ENCODE measurements around the gene LPAR2.

Gene LPAR2

DNA sequence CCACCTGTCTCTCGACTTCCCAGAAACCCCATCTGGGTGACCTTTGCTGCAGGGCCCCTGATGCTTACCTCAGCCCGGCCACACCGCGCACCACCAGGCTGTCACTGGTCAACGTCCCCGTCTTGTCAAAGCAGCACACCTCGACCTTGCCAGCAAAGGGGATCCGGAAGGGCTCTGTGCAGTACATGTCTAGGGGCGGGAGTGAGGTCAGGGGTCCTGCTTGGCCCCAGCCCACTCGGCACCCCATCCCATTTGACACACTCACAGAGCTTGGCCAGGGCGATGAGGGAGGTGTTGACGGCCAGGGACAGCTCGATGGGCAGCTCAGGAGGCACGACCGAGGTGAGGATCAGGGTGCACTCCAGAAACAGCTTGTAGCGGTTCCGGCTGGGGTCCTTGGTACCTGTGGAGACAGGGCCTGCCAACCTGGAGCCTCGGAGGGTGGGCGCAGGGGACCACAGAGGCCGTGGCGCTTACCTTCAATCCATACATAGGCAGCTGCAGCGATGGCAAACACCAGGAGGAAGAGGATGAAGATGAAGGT lies 27.1 kb upstream of the LPAR2 start:
- no peak overlapping the region for H3K4me3 ChIP-seq (ENCODE audit: low read depth, low read length)
- no peak for DNase-seq (ENCODE audit: low read depth)

DNA sequence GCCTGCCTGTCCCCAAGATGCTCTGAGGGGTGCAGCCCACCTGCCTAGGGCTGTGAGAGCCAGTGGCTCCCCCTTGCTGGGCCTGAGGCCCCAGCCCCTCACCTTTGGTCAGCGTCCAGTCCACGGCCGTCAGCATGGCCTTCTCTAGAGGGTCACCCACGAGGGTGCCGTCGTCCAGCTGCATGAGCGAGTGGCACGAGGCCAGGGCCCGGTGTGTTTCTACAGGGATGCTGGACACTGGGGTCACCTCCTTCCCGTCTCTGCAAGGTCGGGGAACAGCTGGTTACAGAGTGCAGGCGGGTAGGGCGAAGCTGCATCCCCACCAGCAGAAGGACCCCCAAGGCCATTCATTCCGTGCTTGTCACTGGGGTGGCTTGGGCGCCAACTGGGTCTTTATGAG lies 26.4 kb upstream of the LPAR2 start:
- DNase-seq (ENCODE audit: low read depth), result no peak
- no peak overlapping the region for H3K4me3 ChIP-seq (ENCODE audit: low read depth, low read length)

DNA sequence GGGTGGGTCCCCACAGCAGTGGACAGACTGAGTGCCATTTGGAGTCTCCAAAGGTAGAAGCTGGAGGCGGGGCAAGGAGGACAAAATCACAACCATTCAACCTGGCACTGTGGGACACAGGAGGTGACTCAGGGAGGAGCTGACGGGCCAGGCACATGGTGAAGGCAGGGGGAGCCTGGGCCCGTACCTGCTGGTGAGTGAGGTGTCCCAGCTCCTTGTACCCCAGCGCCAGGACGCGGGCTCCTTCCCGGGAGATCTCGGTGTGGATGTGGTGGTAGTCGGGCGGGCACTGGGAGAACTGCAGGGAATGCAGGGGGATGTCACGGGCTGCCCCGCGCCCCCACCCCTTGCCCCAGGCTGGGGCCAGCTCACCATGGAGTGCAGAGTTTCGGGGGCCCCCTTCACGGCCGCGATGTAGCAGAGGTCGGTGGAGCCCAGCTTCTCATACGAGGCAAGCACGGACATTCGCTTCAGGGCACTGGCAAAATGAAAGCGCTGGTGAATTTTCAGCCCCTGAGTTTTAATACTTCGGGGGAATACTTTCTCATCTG lies 25.7 kb upstream of the LPAR2 start:
- no peak overlapping the region for H3K4me3 ChIP-seq (ENCODE audit: low read depth, low read length)
- no peak for DNase-seq (ENCODE audit: low read depth)

DNA sequence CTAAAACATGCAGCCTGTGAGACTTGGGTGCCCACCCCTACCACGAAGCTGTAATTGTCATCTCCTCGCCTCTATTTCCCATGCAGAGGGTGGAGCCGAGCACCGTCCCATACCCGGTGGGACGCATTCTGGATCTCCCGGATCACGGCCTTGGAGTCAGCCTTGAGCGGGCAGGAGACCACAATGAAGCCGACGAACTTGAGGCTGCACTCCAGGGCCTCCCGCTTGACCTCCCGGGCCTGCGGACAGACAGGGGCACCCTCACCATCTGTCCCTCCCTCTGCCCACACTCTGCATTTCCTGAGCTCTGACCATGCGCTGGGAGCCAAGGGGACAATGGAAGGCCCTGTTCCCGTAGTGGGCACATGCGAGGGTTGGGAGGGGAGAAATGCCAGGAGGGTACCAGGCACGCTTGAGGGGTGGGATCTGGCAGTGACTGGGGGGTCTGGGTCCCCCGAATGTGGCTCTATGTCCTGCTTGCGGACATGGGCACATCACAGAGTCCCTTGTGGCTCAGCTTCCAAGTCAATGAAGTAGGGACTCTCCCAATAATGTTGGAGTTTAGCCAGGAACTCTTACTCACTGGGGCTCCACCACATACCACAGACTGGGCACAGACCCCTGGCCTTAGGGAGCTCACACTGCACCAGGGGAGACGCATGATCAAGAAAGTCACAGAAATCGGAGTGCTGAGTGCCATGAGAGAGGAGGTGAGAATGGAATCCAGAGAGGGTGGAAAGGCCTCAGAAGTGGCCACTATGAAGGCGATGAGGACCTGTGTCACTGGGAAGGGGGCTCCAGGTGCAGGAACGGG lies 24.7 kb upstream of the LPAR2 start:
- DNase-seq (ENCODE audit: low read depth), result no peak
- no peak overlapping the region for H3K4me3 ChIP-seq (ENCODE audit: low read depth, low read length)

DNA sequence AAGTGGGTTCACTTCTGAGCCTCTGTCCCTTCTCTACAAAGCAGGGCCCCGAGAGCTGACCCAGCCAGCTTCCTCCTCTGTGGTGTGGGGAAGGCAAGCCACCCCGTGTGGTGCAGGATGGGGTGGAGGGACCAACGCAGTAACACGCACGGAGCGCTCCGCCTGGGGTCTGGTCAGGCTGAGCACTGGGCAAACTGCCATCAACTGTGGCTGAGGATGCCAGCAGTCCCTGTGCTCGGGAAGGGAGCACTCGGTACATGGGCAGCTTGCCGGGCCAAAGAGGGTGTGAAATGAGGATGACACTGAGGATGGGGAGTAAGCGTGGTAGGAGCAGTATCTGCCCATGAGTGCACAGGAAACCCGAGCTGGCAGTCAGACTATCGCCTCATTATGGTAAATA lies 23.1 kb upstream of the LPAR2 start:
- no peak overlapping the region for H3K4me3 ChIP-seq (ENCODE audit: low read depth, low read length)
- no peak for DNase-seq (ENCODE audit: low read depth)

DNA sequence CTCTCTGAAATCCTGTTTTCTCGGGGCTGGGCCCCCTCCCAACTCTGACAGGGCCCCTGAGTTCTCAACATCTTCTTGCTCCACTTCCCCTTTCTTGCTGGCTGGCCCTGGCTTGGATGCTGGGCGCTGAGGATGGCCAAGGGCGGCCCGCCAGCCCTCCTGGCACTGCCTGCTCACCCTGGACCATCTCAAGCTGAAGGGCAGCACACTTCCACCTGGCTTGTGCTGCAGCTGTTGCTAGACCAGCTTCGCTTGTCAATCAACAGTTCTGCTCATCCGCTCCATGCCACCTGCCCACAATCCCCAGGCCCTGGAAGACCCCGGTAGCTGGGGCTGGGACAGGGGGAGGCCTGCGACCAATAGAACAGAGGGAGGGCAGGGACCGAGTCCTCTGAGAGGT lies 22.3 kb upstream of the LPAR2 start:
- DNase-seq (ENCODE audit: low read depth), result no peak

DNA sequence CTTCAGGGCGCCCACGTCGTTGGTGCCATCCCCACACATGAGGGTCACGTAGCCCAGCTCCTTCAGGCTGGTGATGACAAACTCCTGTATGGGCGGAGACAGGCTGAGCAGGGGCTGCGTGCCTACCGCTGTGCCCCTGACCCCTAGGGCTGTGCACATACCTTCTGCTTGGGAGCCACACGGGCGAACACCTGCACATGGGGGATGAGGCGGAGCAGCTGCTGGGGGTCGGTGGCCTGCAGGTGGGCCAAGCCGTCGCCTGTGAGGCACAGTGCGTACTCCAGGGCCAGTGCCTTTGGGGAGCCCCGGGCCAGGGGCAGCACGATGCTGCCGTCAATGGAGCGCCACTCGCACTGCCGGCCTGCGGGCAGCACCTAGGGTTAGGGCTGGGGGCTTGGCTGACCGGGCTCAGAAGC lies 21.6 kb upstream of the LPAR2 start:
- no peak for DNase-seq (ENCODE audit: low read depth)
- no peak overlapping the region for H3K4me3 ChIP-seq (ENCODE audit: low read depth, low read length)

More for the DNA sequence above, 22.3 kb upstream of the LPAR2 start:
- no peak overlapping the region for H3K4me3 ChIP-seq (ENCODE audit: low read depth, low read length)

DNA sequence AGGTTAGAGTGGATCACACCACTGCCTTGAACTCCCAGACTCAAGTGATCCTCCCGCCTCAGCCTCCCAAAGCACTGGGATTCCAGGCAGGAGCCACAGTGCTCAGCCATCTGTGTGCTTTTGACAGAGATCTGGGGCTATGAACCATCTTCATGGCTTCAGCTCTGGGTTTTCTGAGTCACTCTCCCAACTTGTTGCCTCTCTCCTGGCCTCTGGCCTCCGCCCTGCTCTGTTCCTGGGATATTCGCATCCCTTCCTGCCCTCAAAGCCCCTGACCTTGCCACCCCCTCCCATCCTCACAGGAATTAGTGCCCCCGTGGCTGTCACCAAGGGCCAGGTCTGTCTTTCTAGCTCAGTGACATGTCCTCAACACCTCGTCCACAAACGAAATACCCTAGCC lies 21.1 kb upstream of the LPAR2 start:
- DNase-seq (ENCODE audit: low read depth), result no peak
- H3K4me3 ChIP-seq (ENCODE audit: low read depth, low read length), result no peak overlapping the region

DNA sequence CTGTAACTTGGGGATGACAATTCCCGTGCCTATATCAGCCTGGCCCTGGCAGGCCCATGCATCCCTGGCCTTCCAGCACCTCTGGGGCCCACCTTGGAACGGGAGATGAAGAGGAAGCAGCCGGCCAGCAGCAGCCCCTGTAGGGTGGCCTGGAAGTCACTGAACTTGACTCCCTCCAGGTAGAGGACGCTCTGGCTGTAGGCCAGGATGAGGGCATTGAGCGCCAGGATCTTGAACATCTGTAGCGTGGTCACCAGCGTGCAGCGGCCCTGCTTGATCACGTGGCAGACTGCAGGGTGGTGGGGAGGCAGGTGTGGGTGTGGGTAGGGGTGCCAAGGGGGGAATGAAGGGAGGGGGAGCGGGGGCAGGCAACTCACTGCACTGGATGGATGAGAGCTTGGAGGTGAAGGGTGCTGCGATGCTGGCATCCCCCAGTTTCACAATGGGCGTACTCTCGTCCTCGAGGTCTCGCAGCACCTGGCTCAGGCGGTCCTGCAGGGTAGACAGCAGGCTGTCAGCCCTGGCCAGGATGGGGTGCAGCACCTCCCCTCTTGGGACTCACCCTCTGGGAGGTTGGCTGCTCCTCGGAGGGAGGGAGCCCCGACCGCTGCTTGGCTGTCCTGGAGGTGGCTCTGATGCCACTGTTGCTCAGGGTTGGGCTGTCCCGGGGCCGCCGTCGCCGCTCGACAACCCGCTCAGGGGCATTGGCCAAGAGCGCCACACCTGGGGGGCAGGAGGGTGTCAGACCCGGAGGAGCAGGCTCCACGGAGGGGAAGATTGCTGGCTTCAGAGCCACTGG lies 19.2 kb upstream of the LPAR2 start:
- no peak overlapping the region for H3K4me3 ChIP-seq (ENCODE audit: low read depth, low read length)
- no peak for DNase-seq (ENCODE audit: low read depth)

DNA sequence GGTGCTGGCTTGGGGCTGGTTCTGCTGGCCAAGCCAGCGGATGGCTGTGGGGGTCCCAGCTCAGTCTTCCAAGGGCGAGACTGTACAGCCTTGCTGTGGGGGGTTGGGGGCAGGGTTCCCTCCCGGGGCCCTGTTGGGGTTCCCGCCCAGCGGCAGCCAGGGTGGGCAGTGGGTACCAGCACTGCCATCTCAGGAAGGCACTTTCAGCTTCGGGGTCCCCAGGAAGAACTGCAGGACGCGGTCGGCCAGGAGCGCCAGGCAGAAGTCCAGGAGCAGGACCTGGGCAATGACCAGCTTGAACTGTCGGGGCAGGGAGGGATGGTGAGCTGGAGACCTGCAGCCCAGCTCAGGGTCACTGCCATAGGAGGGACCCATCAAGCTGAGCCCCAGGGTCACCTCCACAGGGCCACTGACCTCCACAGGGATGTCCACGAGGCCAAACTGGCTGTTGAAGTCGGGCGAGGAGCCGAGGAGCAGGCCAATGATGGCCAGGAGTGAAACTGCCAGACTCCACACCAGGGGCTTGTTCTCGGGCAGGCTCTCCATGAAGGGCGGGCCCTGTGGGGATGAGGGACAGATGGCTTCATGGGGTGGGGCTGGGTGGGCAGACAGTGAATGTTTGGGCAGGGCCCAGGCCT lies 17.3 kb upstream of the LPAR2 start:
- no peak for DNase-seq (ENCODE audit: low read depth)
- H3K4me3 ChIP-seq (ENCODE audit: low read depth, low read length), result no peak overlapping the region

DNA sequence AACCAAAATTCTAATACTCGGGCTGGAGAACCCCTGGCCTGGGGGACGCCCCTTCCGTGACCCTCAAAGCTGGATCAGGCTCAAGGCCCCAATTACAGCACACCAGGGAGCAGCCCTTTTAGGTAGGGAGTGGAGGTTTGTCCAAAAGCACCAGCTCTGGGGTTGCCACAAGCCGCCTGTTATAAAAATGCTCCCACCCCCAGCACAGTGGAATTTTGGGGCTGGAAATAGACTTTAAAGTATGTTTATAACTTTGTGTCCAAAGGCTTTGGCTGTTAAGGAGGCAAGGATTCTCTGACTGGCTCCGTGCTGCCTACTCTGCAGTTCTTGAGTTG lies 16.0 kb upstream of the LPAR2 start:
- peak overlapping the region; percentile 92 for H3K4me3 ChIP-seq (ENCODE audit: low read depth, low read length)
- DNase-seq (ENCODE audit: low read depth), result no peak

DNA sequence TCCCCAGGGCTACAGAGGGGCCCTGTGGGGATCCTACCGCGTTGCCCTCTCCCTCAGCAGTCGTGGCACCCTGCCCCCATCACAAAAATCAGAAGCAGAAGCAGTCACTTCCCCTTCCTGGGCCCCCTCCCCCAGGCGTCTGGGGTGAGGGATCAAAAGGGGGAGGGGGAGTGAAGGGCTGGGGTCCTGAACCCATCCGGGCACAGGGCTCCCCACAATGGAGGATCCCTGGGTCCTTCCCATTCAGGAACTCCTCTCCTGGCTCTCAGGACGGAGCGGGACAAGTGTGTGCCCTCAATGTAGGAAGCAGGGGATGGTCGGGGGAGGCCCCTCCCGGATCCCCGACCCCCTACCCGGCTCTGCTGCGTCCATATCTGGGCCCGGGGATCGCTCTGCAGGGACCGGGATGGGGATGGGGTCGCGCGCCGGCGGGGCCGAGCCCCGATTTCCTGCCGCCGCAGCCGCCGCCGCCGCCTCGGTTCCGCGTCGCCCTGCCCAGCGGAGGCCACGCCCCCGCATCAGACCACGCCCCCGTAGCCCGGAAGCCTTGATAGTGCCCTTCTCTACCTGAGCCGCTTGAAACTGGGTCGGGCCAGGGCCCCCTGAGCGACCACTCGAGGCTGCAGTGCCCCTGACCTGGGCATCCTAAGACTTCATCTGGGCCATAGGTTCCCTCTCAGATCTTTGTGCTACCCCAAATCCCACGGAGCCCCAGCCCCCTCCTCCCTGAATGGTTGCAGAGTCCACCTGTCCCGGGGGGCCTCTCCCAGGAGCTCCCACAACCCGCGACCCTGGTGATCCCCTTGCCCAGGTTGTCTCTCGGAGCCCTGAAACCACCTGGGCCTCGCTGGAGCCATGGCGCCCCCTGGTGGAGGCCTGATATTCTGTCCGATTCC lies 15.4 kb upstream of the LPAR2 start, which contains the start of gene GMIP:
Gene GMIP (minus strand): TSS at position 500 of the 896 bp plus-strand sequence. CDS start 128 bp downstream, at position 372.
- H3K4me3 ChIP-seq (ENCODE audit: low read depth, low read length), result peak within 1 kb of the TSS; percentile 92
- DNase-seq (ENCODE audit: low read depth), result no peak

DNA sequence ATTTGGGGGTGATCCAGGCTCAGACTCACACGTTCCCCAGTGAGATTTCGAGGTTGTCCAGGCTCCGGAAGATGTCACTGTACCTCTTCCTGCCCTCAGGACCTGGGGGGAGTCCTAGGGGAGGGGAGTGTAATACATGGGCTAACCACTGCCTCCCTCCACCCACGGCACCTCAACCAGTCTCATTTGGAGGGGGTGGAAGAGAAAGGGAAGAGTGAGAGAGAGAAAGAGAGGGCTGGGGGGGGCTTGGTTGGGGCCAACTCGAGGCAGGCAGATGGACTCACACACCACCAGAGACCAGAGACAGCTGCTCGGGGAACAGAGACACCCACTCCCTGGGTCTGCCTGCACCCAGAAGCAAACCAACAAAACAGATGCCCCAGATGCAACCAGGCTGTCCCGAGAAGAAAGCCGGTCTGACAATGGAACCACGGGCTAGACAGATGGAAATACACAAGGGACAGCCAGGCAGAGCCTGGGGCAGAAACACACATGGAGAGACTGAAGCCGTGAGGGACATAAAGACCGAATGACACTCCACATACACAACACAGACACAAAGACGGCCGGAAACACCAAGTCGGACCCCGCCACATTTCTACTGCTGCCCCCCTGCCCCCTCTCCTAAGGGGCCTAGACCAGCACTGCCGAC lies 14.6 kb upstream of the LPAR2 start:
- no peak for DNase-seq (ENCODE audit: low read depth)
- H3K4me3 ChIP-seq (ENCODE audit: low read depth, low read length), result peak overlapping the region; percentile 92

DNA sequence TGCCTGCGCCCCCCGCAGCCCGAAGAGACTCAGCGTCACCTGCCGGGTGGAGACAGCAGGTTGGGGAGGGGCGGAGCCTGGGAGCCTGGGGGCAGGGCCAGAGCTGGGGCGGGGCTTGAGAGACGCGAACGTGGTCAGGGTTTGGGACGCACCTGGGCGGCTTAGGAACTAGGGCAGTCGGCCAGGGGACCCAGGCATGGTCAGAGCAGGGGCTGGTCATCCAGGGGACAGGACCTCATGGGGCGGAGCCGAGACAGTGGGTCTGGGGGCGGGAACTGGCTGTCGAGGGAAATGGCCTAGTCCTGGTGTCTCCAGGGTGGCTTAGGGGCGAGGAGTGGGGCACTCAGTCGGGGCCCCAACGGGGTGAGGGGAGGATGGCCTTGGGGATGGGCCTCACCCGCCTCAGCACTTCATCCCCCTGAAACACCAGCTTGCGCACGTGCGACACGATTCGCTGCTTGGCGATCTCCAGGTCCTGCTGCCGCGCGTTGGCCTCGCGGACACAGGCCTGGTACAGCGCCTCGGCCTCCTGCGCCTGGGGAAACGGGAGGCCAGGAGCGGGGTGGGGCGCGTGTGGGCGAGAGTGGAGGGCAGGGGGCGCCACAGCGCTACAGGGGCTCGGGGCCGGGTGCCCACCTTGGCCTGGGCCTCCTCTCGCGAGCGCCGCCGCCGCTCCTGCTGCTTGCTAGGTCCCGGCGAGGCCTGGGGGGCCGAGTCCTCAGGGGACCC lies 9.7 kb upstream of the LPAR2 start:
- DNase-seq (ENCODE audit: low read depth), result no peak
- H3K4me3 ChIP-seq (ENCODE audit: low read depth, low read length), result no peak overlapping the region

DNA sequence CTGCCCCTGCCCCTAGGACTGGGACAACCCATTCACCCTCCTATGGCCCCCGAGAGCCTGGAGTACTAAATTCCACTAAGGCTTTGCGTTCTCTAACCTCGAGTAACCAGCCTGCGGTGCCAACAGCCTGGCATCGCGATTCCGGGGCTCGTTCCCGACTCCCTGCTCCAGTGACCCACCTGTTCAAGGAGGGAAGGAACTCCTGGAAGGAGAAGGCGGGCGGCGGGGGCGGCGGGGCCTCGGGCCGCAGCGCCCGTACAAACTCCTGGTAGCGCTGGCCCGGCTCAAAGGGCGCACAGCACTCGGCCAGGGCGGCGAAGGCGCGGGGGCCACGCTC lies 9.1 kb upstream of the LPAR2 start:
- no peak overlapping the region for H3K4me3 ChIP-seq (ENCODE audit: low read depth, low read length)
- DNase-seq (ENCODE audit: low read depth), result no peak

DNA sequence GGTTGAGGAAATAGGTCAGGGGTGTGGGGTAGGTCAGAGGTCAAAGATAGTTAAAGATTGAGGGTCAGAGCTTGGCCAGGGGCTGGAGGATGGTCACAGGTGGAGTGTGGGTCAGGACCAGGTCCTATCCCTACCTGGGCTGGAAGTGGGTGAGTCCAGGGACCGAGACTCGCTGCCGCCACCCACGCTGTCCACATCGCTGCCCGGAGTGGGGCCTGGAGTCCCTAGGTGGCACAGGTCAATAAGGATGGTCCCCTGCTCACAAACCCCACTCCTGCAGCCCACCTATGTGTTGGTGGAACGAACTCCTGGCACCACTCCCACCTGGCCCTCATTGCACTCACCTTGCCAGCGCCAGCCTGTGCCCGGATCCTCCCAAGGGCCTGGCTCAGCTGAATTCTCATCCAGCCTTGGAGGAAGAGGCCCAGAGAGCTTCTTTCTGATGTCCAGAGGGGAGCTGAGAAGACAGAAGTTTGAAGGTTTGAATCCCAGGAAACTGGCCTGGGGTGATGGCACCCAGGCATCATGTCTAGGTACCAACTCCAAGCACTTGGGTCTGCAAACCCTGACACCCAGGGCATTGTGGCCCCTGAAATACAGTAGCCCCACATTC lies 8.7 kb upstream of the LPAR2 start:
- no peak overlapping the region for H3K4me3 ChIP-seq (ENCODE audit: low read depth, low read length)
- DNase-seq (ENCODE audit: low read depth), result no peak

DNA sequence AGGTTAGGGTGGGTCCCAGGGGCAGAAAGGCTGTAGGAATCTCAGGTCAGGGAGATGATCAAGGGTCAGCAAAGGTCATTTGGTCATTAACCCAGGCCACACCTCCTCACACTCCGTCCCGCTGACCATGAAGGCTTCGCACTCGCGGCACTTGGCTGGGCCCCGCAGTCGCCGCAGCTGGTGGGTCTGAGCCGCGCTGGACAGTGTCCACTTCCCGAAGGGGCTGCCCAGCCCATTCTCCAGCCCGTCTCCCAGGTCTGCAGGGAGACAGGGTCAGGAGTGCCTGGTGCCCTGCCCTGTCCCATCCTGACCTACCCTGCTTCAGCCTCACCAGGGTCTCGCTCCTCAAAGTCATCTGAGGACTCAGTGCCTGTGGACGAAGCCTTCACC lies 7.3 kb upstream of the LPAR2 start:
- no peak overlapping the region for H3K4me3 ChIP-seq (ENCODE audit: low read depth, low read length)
- DNase-seq (ENCODE audit: low read depth), result no peak

Data from skeletal muscle cell (primary cell).